Astrocyte of the hippocampus (primary cell): Measurements from ENCODE around the gene ESR1.
A peak's percentile ranks its signal among the peaks of the same experiment; 100 is the strongest.
"Not testable (repeated sequence)": the region's sequence is repeated elsewhere in the genome, so short reads cannot be mapped to it uniquely, and the experiment has no call there.

ENCODE experiments used
- DNase-seq: peaks from one replicate; pipeline ENCODE4 v3.0.0; 2011; ENCODE audit warnings: low read depth, low spot score

The ESR1 gene

DNA sequence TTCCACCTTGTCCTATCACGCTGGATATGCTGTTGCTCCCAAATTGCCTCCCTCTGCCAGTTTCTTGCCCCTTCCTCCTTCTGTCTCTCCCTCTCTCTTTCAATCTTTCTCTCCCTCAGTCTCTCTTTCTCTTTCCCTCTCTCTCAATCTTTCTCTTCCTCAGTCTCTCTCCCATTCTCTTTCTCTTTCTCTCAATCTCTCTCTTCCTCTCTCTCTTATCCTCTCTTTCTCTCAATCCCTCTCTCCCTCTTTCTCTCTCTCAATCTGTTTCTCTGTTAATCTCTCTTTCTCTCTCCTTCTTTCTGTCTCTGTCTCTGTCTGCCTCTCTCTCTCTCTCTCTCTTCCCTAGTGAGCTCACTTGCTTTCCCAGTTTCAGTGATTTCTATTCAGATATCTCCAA lies 245.8 kb downstream of the ESR1 start:
- no peak for DNase-seq

DNA sequence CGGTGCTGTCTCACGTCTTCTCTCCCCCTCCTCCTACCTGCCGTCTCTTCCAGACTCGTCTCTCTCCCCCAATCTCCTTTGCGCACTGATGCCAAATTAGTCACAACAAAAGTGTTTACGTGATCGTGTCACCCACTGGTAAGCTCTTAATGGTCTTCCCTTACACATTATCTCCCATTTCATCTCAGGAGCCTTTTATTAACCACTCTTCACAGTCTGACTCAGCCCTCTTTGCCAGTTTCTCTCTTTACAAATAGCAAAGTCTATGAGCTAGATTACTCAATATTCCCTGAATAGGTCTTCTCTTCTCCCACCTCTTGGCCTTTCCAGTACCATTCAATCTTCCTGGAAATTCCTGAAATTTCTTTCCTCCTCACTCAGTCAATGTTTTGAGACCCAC lies 247.0 kb downstream of the ESR1 start:
- peak; percentile 18 for DNase-seq

GRCh38 chr6:152055517-152055916 lies 248.0 kb downstream of the ESR1 start:
- no peak for DNase-seq

- no peak for DNase-seq
Measured at GRCh38 chr6:152057832-152058498, 250.5 kb downstream of the ESR1 start.

DNA sequence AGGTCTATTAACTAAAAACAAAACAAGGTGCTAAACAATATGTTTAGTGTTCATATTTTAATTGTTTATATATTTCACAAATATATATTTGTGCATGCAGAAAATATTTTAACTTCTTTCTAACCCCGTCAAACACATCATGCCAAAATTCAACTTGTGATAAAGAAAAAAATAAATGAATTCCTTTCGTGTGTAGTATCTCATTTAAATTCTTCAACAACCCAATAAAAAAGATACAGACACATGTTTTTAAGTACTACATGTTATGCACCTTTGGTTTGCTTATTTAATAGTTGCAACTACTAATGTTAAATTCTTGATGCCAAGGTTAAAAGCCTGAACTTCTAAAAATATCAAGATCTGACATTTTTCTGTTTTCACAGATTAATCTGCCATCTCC lies 252.4 kb downstream of the ESR1 start:
- DNase-seq: no peak

- no peak for DNase-seq
Measured at GRCh38 chr6:152062476-152062875, 255.0 kb downstream of the ESR1 start.

DNA sequence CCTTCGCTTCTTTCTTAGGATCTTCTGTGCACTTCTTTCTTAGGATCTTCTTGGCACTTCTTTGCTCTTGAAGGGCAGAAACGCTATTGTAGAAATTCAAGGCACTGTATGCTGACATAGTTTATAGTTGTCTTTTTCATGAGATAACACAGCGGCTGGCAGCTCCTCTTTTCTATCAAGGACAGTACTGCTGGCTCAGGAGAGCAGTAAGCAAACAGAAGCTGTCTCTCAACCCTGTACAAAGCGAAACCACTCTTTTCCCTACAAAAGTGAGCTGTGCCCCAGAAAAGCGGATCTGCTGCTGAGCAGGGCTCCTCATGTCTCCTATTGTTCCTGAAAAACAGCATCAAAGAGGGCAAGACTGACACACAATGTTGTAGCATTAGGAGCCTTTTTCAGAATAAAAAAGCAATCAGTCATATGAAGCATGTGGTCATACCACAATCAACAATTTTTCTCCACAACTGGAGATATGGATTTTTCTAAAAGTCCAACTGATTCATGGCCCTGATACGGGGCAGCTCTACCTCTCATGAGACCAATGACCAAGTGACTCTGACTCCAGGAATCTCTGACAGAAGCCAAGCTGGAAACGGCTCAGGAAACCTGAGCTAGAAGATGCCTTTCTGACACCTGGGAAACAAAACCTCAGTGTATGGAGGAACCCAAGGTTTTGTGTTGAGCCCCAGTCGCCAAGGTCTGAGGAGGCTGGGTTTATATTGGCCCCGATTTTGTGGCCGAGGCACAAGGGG lies 255.9 kb downstream of the ESR1 start:
- DNase-seq: no peak

DNA sequence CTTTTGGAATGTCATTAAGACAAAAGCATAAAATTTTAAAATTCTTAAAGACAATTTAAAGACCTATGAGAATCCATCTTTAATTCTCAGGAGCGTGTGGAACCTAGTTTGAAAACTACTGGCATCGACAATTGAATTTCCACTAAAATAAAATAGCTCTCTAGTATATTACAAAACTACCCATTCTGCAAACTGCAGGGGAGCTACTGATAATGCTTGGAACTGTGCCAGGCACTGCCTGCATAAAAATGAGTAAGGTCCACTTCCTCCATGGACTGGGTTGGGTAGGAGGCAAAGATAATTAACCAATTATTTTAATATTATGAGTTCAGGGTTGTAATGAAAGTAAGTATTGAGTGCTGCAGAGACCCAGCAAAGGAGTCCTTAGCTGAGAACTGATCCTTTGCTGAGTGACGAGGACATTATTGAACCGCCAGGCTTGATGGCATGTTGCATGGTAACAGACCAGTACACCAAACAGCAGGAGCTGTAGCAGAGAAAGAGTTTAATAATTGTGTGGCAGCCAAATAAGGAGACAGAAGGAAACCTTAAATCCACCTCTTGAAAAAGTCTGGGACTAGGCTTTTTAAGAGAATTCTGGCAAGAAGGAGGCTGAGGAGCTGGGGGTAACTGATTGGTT lies 261.3 kb downstream of the ESR1 start:
- peak; percentile 15 for DNase-seq

DNA sequence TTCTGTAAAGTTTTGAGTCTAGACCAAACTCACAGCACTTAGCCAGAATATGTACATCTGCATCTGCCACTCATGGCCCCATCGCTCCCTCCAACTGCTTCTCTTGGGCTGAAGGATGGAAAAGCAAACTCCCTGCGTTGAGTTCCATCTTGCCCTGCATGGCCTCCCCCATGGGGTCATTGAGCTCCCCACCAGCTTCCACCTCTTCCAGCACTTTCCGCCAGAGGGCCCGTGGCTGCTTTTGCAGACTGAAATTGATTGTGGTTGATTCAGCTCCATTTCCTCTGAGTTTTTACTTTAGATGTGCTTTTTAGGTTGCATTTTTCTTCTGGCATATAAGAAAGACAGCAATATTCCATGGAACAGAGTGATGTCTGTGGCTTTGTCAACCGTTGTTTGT lies 263.1 kb downstream of the ESR1 start:
- DNase-seq: no peak

DNA sequence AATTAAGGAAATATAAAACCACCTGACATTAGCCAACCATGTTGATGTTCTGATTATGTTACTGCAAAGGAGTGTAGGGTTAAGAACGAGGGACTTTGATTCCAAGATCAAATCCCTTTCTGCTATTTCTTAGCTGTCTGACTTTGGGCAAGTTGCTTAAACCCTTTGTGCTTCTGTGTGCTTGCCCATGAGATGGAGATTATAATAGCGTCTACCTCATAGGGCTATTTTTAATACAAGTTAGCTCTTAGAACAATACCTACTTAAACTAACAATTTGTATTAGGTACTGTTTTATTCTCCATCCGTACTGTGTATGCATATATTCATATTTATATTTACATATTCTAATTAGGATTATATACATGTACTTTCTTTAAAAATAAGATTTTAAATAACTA lies 263.8 kb downstream of the ESR1 start:
- no peak for DNase-seq

GRCh38 chr6:152071843-152072242 lies 264.4 kb downstream of the ESR1 start:
- no peak for DNase-seq

- not testable (repeated sequence) for DNase-seq
Measured at GRCh38 chr6:152076242-152076641, 268.8 kb downstream of the ESR1 start.

- no peak for DNase-seq
Measured at GRCh38 chr6:152078001-152078400, 270.5 kb downstream of the ESR1 start.

DNA sequence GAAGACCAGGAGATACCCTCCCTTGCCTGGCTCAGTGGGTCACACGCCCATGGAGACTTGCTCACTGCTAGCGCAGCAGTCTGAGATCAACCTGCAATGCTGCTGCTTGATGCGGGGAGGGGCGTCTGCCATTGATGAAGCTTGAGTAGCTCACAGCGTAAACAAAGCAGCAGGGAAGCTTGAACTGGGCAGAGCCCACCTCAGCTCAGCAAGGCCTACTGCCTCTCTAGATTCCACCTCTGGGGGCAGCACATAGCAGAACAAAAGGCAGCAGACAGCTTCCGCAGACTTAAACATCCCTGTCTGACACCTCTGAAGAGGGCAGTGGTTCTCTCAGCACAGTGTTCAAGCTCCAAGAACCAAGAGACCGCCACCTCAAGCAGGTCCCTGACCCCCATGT lies 271.3 kb downstream of the ESR1 start:
- DNase-seq: no peak

DNA sequence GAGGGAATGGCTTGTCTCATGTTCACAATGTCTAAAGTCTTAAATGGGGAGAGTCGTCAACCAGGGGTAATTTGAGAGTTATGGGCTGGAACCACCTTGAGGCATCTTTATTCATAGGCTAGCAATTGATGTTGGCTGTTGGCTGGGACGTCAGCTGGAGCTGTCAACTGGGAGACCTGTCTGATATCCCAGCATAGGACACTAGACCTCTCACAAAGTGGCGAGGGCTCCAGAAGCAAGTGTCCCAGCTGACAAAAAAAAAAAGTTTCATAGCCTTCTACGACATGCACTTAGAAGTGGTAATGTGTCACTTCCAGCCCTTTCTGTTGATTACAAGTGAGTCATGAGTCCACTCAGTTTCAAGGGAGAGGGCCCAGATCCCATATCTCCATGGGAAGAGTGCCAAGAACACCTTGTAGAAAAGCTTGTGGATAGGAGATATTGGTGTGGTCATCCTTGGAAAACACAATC lies 278.0 kb downstream of the ESR1 start:
- no peak for DNase-seq

DNA sequence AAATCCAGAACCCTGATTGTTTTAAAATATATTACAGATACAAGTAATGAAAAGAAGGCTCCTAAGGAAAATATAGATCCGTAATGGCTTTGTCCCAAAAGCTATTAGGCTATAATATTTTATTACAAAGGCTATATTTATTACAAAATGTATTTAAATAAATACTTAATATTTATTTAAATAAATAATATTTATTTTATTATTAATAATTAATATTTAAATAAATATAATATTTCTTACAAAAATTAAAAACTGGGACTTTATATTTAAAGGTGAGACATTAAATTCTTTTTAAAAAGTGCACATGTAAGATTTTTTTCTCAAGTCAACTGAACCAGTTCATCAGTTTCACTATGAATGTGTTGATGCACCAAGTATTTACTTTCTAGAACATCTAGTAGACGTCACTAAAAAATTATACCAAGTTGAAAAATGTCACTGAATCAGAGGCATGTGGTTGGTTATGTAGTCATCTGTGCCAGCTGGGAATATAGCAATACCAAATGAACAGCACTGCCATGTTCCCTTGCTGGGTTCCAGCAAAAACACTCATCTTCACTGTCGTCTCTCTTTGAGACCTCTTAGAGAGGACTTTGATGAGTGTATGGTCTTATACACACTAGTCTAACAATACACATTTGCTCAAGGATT lies 278.9 kb downstream of the ESR1 start:
- peak; percentile 17 for DNase-seq

DNA sequence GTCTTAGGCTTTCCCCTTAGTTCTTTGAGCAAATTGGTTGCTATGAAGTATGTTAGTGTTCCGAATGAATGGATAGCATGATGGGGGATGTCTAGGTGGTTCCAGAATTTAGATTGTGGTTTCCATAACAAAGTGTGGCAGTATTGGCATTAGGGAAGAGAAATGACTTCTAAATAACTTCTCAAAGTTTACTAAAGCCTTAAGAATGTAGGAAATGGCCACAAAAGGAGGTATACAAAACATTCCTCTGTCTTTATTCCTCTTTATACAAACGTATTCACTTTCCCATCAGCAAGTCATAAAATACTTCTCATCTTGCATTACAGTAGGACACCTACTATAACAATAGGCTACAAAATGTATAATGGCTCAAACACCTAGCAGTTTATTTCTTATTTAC lies 279.6 kb downstream of the ESR1 start:
- peak; percentile 73 for DNase-seq

DNA sequence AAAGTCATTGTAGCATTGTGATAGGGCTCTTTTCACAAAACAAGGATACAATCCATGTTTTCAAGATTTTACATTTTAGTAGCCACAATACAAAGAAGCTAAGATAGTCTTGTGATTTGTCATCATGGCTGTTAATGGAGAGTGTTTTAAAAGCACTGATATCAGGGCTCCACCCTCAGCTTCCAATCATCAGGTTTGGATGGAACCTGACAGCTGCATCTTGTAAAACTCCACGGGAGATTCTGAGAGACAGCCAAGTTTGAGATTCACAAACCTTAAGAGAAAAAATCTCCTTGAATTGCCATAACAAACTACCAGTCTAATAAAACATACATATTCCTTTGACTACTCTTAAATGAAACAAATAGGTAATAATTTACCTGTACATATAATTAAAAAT lies 280.2 kb downstream of the ESR1 start:
- DNase-seq: no peak

DNA sequence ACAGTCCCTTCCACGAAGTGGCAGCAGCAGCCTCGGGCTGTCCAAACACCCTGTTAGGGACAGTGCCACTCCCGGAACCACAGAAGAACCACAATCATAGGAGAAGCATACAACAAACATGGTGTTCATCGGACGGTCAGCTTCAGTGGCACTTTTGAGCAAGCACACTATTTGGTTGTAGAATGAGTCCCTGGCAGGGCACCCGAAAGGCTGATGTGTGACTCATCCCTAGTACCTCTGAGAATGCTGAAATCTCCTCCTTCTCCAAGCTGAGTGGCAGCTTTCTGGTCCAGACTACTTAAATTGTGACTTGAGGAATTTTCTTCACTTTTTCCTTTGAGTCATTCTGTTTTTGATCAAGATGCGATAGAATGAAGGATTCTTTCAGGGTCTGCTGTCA lies 282.5 kb downstream of the ESR1 start:
- DNase-seq: peak; percentile 86

DNA sequence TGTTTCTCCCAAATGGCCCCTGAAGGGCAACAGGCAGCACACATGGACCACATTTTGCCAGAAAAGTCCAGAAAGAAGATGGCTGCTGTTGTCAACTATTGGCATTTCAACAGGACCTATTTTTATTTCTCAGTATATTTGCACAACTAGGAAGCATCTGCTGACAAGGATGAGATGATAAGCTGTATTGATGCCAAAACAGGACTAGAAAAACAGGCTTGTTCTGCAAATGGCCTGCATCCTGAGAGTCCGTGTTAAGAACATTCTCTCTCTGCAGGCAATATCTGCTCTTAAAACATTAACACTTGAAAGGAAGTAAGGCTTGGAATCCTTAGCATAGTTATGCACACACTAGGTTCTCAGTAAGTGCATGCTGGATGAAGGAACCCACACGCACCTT lies 283.7 kb downstream of the ESR1 start:
- DNase-seq: no peak

- peak; percentile 72 for DNase-seq
Measured at GRCh38 chr6:152091851-152092341, 284.4 kb downstream of the ESR1 start.

DNA sequence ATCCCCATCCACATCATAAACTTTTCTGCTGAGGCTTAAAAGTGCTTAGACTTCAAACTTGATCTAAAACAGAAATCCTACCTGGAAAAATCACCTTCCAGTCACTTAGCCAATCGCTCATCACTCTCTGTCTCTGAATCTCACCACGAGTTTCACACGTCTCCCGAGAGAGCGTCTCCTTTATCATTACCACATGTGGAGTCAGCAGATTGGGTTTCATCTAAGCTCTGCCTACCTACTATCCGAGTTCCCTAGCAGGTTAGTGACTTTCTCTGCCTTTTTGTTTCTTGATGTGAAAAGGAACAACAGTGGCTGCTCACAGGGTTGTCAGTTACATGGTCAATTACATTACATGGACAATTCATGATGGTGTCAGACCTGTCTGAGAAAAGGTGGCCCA lies 286.2 kb downstream of the ESR1 start:
- DNase-seq: no peak
